ENCODE measurements around the gene LY6G5B. TPM values are rescaled to one million over a fixed set of nuclear protein-coding genes. Genes with fewer than 3 reads are reported as not detected.

The LY6G5B gene
- total and polyA plus RNA-seq, 2 experiments from 2014 or later = 5.9 to 7.5 TPM

- Histone ChIP-seq H2AFZ (peak overlapping the region; percentile 45), H4K20me1 (ENCODE audit: insufficient read depth) (no peaks in the 10 kb centered on the region), H3K27ac (no peak overlapping the region), H3K79me2 (ENCODE audit: insufficient read depth) (no peaks in the 10 kb centered on the region), H3F3A (ENCODE audit: insufficient read depth) (peaks cover 36% of the 10 kb centered on the region), H3K9me3 (ENCODE audit: low read depth) (no peaks in the 10 kb centered on the region), H3K4me2 (ENCODE audit: unreplicated experiment) (no peak overlapping the region), H3K9ac (no peak overlapping the region), H3K4me1 (ENCODE audit: insufficient read depth) (peaks cover 9% of the 10 kb centered on the region; the same call in 1 of the 2 replicates), H3K36me3 (ENCODE audit: low read depth) (peaks cover 5% of the 10 kb centered on the region; the same call in 1 of the 2 replicates), H3K9me2 (ENCODE audit: insufficient read depth) (no peaks in the 10 kb centered on the region), H3K27me3 (replicated peaks; ENCODE audit: insufficient read depth) (no peaks in the 10 kb centered on the region), H3K4me3 (no peak overlapping the region)
- TF ChIP-seq EZH2 (IDR thresholded peaks at IDR 0.05; ENCODE audit: insufficient read depth, poor library complexity, severe bottlenecking) (no peak), EZH2phosphoT487 (IDR thresholded peaks at IDR 0.05; ENCODE audit: insufficient read depth, low read depth) (no peak)
- 10 to 21% methylated on average over 6 of the region's 6 CpGs for WGBS, 2 experiments (ENCODE audit: low coverage in 1 of 2, low lambda C conversion rate in 2 of 2, missing lambda C conversion rate in 2 of 2)
- in situ Hi-C loops (cut with MboI) = no loop called here
- peak; percentile 36 for DNase-seq
Observed at GRCh38 chr6:31676904-31677303, 7.1 kb downstream of the LY6G5B start.

DNA sequence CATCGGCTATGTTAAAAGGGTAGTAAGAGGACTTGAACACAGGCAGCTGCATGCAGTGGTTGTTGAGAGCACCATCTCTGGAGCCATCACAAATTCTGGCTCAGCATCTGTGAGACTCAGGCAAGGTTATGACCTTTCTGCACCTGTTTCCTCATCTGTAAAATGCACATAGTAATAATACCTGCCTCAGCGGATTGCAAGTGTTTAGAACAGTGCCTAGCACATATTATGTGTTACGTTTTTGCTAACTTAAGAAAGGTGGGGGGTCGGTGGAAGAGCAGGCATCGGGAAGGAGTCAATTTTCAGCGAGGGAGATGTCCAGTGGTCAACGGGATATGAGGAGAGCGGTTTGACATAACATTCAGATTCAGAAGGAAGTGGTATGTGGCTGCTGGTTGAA lies 8.2 kb downstream of the LY6G5B start:
- H3K9me2 ChIP-seq (ENCODE audit: insufficient read depth) = no peaks in the 10 kb centered on the region
- DNase-seq = no peak
- no peaks in the 10 kb centered on the region for H3K36me3 ChIP-seq (ENCODE audit: low read depth)
- WGBS, 2 experiments (ENCODE audit: low coverage in 1 of 2, low lambda C conversion rate in 2 of 2, missing lambda C conversion rate in 2 of 2) = 69 to 79% methylated on average over 8 of the region's 8 CpGs
- H4K20me1 ChIP-seq (ENCODE audit: insufficient read depth) = no peaks in the 10 kb centered on the region
- H3K4me1 ChIP-seq (ENCODE audit: insufficient read depth) = peaks cover 9% of the 10 kb centered on the region; the same call in 1 of the 2 replicates
- H3K27me3 ChIP-seq (replicated peaks; ENCODE audit: insufficient read depth) = no peaks in the 10 kb centered on the region
- H3K9me3 ChIP-seq (ENCODE audit: low read depth) = no peaks in the 10 kb centered on the region
- H3K9ac ChIP-seq = no peak overlapping the region
- H3K4me2 ChIP-seq (ENCODE audit: unreplicated experiment) = no peak overlapping the region
- H3K27ac ChIP-seq = no peak overlapping the region
- no peak overlapping the region for H2AFZ ChIP-seq
- H3F3A ChIP-seq (ENCODE audit: insufficient read depth) = peaks cover 35% of the 10 kb centered on the region
- no peak overlapping the region for H3K4me3 ChIP-seq
- TF ChIP-seq EZH2 (IDR thresholded peaks at IDR 0.05; ENCODE audit: insufficient read depth, poor library complexity, severe bottlenecking) = no peak
- no peak for TF ChIP-seq EZH2phosphoT487 (IDR thresholded peaks at IDR 0.05; ENCODE audit: insufficient read depth, low read depth)
- in situ Hi-C loops (cut with MboI) = no loop called here
- no peaks in the 10 kb centered on the region for H3K79me2 ChIP-seq (ENCODE audit: insufficient read depth)

- TF ChIP-seq EZH2phosphoT487 (IDR thresholded peaks at IDR 0.05; ENCODE audit: insufficient read depth, low read depth) (no peak), EZH2 (IDR thresholded peaks at IDR 0.05; ENCODE audit: insufficient read depth, poor library complexity, severe bottlenecking) (no peak)
- DNase-seq = peak; percentile 93
- Histone ChIP-seq H3K9me3 (ENCODE audit: low read depth) (no peaks in the 10 kb centered on the region), H3K36me3 (ENCODE audit: low read depth) (no peaks in the 10 kb centered on the region), H3K27ac (peak within 1 kb of the TSS; percentile 69), H3F3A (ENCODE audit: insufficient read depth) (peaks cover 29% of the 10 kb centered on the region), H3K9ac (peak within 1 kb of the TSS; percentile 79), H3K4me3 (peak within 1 kb of the TSS; percentile 79), H3K4me2 (ENCODE audit: unreplicated experiment) (peak within 1 kb of the TSS; percentile 91), H3K4me1 (ENCODE audit: insufficient read depth) (peaks cover 9% of the 10 kb centered on the region; the same call in 1 of the 2 replicates), H3K9me2 (ENCODE audit: insufficient read depth) (no peaks in the 10 kb centered on the region), H3K79me2 (ENCODE audit: insufficient read depth) (no peaks in the 10 kb centered on the region), H3K27me3 (replicated peaks; ENCODE audit: insufficient read depth) (no peaks in the 10 kb centered on the region), H2AFZ (peak within 1 kb of the TSS; percentile 93), H4K20me1 (ENCODE audit: insufficient read depth) (no peaks in the 10 kb centered on the region)
- in situ Hi-C loops (cut with MboI) = no loop called here
- 13% methylated on average over 17 of the region's 17 CpGs for WGBS, 2 experiments (ENCODE audit: low coverage in 1 of 2, low lambda C conversion rate in 2 of 2, missing lambda C conversion rate in 2 of 2)
Observed at GRCh38 chr6:31680226-31681134, 10.7 kb downstream of the LY6G5B start, which contains the start of gene LY6G5C. TSS of gene LY6G5C (minus strand) at chr6:31681067. CDS start at chr6:31680373, 694 bp downstream.

DNA sequence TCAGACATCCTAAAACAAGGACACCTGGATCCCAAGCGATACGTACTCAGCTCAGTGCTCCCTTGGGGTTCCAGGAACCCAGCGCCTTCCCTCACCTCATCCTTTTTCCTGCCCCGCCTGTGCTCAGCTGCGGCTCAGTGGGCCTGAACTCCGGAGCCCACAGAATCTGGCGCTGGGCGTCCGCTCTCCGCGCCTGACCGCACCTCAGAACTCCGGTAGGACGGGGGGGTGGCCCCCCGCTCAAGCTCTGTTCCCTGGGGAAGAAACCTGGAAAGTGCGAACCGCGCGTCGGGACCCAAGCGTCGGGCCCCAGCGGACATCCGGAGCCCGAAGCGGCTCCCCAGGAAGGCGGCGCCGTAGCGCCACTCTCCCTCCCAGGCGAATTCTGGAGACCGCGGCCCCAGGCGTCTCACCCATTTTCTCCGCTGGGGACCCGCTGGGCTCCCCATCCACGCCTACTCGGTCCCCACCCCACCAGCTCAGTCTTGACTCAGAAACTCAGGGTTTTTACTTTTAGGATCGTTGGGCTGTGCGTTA lies 11.4 kb downstream of the LY6G5B start:
- Histone ChIP-seq H3K4me3 (peak overlapping the region; percentile 79), H3K27ac (peak overlapping the region; percentile 69), H3K9me2 (ENCODE audit: insufficient read depth) (no peaks in the 10 kb centered on the region), H3K4me1 (ENCODE audit: insufficient read depth) (peaks cover 9% of the 10 kb centered on the region; the same call in 1 of the 2 replicates), H2AFZ (peak overlapping the region; percentile 93), H3F3A (ENCODE audit: insufficient read depth) (peaks cover 29% of the 10 kb centered on the region), H3K9me3 (ENCODE audit: low read depth) (no peaks in the 10 kb centered on the region), H3K36me3 (ENCODE audit: low read depth) (no peaks in the 10 kb centered on the region; the same call in 1 of the 2 replicates), H3K9ac (peak overlapping the region; percentile 79), H3K27me3 (replicated peaks; ENCODE audit: insufficient read depth) (no peaks in the 10 kb centered on the region), H4K20me1 (ENCODE audit: insufficient read depth) (no peaks in the 10 kb centered on the region), H3K4me2 (ENCODE audit: unreplicated experiment) (peak overlapping the region; percentile 91), H3K79me2 (ENCODE audit: insufficient read depth) (no peaks in the 10 kb centered on the region)
- peak; percentile 79 for DNase-seq
- TF ChIP-seq EZH2 (IDR thresholded peaks at IDR 0.05; ENCODE audit: insufficient read depth, poor library complexity, severe bottlenecking) (no peak), EZH2phosphoT487 (IDR thresholded peaks at IDR 0.05; ENCODE audit: insufficient read depth, low read depth) (no peak)
- WGBS, 2 experiments (ENCODE audit: low coverage in 1 of 2, low lambda C conversion rate in 2 of 2, missing lambda C conversion rate in 2 of 2) = 2% methylated on average over 38 of the region's 40 CpGs
- in situ Hi-C loops (cut with MboI) = no loop called here
